Left lung (tissue), 10 donors: ENCODE measurements around the gene PLCL1. TPM values are rescaled to one million over a fixed set of nuclear protein-coding genes. Genes with fewer than 3 reads are reported as not detected.

Experiments used
- ATAC-seq: fragments of 200-7000 bp; cut with Tn5 transposase; one replicate; pipeline ENCODE4 v1.9.1; 2020; ENCODE audit warnings: moderate library complexity
- DNase-seq, 4 donors: peaks; one replicate each; pipeline ENCODE4 v3.0.0-alpha.2; 2013 to 2020
- H3K27ac ChIP-seq, 2 donors: fragments of 200-600 bp; sonication (generic) in 1 of 2; one replicate each; pipeline versions ENCODE4 v1.5.0 to v1.8.0; 2020 to 2021
- H3K27me3 ChIP-seq, 2 donors: fragments of 200-600 bp; sonication (generic) in 1 of 2; one replicate each; pipeline versions ENCODE4 v1.5.0 to v1.8.0; 2020 to 2021
- H3K36me3 ChIP-seq, 2 donors: fragments of 200-600 bp; sonication (generic) in 1 of 2; one replicate each; pipeline versions ENCODE4 v1.5.0 to v1.8.0; 2020 to 2021
- H3K4me1 ChIP-seq, 2 donors: fragments of 200-600 bp; one replicate each; pipeline ENCODE4 v1.8.0; 2021
- H3K4me3 ChIP-seq, 2 donors: fragments of 200-600 bp; sonication (generic) in 1 of 2; one replicate each; pipeline versions ENCODE4 v1.5.0 to v1.8.0; 2020 to 2021; ENCODE audit warnings: mild to moderate bottlenecking in 1 of 2
- H3K9me3 ChIP-seq, 2 donors: fragments of 200-600 bp; sonication (generic) in 1 of 2; one replicate each; pipeline versions ENCODE4 v1.5.0 to v1.8.0; 2020 to 2021
- intact Hi-C, 2 donors: fragments of 100-400 bp; cut with DNase I; formaldehyde crosslinking; loops; one replicate each; pipeline versions ENCODE4 v1.11.2 to v1.14.2; 2022
- polyA plus RNA-seq, 6 donors: library from polyadenylated mRNA; unstranded; fragments of 120-200 nt; gene quantifications; one replicate each; pipeline ENCODE4 v1.2.1, GENCODE V29; 2013; ENCODE audit not compliant: insufficient read length in 6 of 6
- total RNA-seq, 2 donors: library from RNA; stranded (reverse); fragmentation: NEBNext Ultra II Directional; extraction: Animal tissue kit (Norgen Biotek cat#: 25700); gene quantifications; one replicate each; pipeline ENCODE4 v1.2.1, GENCODE V29; 2021
- TF ChIP-seq, protein P1 (sequence below), 2 donors: fragments of 200-600 bp; sonication (generic) in 1 of 2; IDR thresholded peaks; one replicate each; pipeline versions ENCODE4 v1.5.0 to v1.8.0; 2021; ENCODE audit warnings: antibody characterized with exemption in 2 of 2
- donor health status: DM: no; HTN: yes; CAD: no.
- donor health status: DM: no; HTN: no; CAD: no.

PLCL1 gene
- total and polyA plus RNA-seq, 8 donors = 3.4 to 15.3 (median 10.3) TPM

DNA sequence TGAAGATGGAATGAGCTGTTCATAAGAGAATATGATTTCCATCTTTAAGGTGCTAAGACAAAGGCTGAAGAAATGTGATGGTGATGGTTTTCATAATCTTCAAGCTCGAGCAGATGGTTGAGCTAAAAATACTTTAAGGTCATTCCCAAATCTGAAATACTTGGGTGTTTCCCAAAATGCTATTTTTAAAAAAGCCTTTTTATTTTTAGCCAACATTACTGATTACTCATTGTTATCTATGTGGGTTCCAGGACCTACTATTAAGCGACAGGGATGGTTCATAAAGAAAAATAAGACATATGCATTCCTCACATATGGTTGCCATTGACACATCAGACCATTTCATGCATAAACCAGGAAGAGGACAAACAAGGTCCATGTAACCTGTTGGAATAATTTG, 298.5 kb downstream of the PLCL1 start:
- no peak for DNase-seq
- Histone ChIP-seq H3K27ac (no peak overlapping the region), H3K4me1 (peaks cover 0 to 6% of the 10 kb centered on the region in 2 donors), H3K27me3 (no peaks in the 10 kb centered on the region), H3K9me3 (no peaks in the 10 kb centered on the region), H3K4me3 (no peak overlapping the region), H3K36me3 (no peaks in the 10 kb centered on the region)
- ATAC-seq = no peak
- TF ChIP-seq, protein P1, sequence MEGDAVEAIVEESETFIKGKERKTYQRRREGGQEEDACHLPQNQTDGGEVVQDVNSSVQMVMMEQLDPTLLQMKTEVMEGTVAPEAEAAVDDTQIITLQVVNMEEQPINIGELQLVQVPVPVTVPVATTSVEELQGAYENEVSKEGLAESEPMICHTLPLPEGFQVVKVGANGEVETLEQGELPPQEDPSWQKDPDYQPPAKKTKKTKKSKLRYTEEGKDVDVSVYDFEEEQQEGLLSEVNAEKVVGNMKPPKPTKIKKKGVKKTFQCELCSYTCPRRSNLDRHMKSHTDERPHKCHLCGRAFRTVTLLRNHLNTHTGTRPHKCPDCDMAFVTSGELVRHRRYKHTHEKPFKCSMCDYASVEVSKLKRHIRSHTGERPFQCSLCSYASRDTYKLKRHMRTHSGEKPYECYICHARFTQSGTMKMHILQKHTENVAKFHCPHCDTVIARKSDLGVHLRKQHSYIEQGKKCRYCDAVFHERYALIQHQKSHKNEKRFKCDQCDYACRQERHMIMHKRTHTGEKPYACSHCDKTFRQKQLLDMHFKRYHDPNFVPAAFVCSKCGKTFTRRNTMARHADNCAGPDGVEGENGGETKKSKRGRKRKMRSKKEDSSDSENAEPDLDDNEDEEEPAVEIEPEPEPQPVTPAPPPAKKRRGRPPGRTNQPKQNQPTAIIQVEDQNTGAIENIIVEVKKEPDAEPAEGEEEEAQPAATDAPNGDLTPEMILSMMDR (IDR thresholded peaks at IDR 0.05) = no peak
- intact Hi-C loops = no loop called here

DNA sequence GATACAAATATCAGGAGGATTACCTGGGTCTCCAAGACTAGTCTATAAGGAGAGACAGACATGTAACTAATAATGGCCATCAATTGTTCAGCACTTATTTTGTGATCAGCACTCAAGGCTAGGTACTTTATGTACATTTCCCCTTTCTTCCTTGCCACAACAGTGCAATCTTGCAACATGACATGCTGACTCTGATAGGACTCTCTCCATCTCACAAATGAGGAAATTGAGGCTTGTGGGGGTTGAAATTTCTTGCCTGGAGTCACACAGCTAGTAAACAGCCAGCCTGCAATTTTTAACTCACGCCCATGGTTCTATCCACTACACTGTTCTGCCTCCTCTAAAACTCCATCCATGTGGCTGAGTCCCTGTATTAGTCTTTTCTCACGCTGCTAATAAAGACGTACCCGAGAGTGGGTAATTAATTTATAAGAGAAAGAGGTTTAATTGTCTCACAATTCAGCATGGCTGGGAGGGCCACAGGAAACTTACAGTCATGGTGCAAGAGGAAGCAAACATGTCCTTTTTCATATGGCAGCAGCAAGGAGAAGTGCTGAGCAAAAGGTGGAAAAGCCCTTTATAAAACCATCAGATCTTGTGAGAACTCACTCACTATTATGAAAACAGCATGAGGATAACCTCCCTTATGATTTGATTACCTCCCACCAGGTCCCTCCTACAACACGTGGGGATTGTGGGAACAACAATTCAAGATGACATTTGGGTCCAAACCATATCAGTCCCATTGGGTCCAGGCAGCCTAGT, 302.4 kb downstream of the PLCL1 start:
- H3K36me3 ChIP-seq = no peaks in the 10 kb centered on the region
- intact Hi-C loops = no loop called here
- peak overlapping the region in 1 of 2 donors; percentile 91 for H3K27ac ChIP-seq
- DNase-seq (no peak), ATAC-seq (peak; percentile 71)
- no peaks in the 10 kb centered on the region for H3K27me3 ChIP-seq
- TF ChIP-seq, protein P1 (IDR thresholded peaks at IDR 0.05) = no peak
- H3K4me1 ChIP-seq = peaks cover 0 to 6% of the 10 kb centered on the region in 2 donors
- no peaks in the 10 kb centered on the region for H3K9me3 ChIP-seq
- H3K4me3 ChIP-seq = no peak overlapping the region

DNA sequence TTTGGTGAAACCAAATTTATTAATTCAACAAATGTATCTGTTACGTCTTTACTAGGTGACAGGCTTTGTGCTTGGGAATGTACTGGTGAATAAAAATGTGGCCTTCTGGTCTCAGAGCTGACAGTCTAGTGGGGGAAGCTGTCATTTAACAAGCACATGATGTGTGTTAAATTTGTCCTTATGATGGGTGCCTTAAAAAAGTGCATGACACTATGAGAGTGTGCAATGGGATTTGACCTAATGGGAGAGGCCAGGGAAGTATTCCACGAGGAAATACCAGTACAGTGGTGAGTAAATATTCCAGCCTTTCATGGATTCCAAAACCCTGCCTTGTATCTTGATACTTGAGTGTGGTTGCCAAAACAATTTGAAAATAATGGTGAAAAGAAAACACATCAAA, 308.9 kb downstream of the PLCL1 start:
- H3K27ac ChIP-seq = no peak overlapping the region
- no peak for ATAC-seq
- TF ChIP-seq, protein P1 (IDR thresholded peaks at IDR 0.05) = no peak
- no peak overlapping the region for H3K4me3 ChIP-seq
- H3K9me3 ChIP-seq = no peaks in the 10 kb centered on the region
- H3K27me3 ChIP-seq = no peaks in the 10 kb centered on the region
- no peaks in the 10 kb centered on the region for H3K36me3 ChIP-seq
- no peaks in the 10 kb centered on the region for H3K4me1 ChIP-seq
- intact Hi-C loops = no loop called here
- DNase-seq = no peak

DNA sequence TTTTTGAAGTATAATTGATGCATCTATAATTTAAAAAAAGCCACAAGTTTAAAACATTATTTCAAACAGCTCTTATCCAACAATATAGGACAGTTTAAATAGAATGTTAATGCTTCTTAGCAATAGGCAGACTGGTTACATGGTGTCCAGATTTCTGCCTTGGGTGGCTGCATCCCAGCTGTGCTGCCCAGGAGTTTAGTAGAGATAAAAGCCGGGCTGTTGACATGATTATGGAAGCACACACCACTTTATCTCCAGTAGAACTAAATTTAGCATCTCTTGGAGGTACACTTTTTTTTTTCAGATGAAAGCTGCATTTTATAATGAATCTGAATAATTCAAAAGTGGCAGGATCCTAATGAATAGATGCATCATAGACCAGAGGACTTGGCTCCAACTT, 309.7 kb downstream of the PLCL1 start:
- Histone ChIP-seq H3K27me3 (no peaks in the 10 kb centered on the region), H3K27ac (no peak overlapping the region), H3K9me3 (no peaks in the 10 kb centered on the region), H3K4me1 (no peaks in the 10 kb centered on the region), H3K36me3 (no peaks in the 10 kb centered on the region), H3K4me3 (no peak overlapping the region)
- intact Hi-C loops = no loop called here
- no peak for ATAC-seq
- no peak for DNase-seq
- TF ChIP-seq, protein P1 (IDR thresholded peaks at IDR 0.05) = no peak

DNA sequence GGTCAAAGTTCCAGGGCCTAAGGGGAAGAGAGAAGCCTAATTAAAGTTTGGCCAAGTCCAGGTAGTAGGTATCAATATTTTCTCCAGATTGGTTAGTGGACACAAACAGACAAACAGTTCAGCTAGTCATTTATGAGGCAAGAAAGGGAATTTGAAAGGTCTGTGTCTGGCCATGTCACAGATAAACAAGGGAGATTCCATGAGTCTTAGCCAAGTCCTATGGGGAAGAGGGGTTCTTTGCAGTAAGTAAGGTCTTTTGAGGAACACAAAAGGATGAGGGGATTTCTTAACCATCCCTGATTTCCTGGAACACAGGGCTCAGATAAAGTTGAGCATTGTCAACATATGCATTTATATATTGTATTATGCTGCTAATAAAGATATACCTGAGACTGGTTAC, 310.8 kb downstream of the PLCL1 start:
- no peaks in the 10 kb centered on the region for H3K9me3 ChIP-seq
- intact Hi-C loops = no loop called here
- no peaks in the 10 kb centered on the region for H3K4me1 ChIP-seq
- no peak overlapping the region for H3K27ac ChIP-seq
- no peak overlapping the region for H3K4me3 ChIP-seq
- DNase-seq (no peak), ATAC-seq (no peak)
- H3K36me3 ChIP-seq = no peaks in the 10 kb centered on the region
- TF ChIP-seq, protein P1 (IDR thresholded peaks at IDR 0.05) = no peak
- no peaks in the 10 kb centered on the region for H3K27me3 ChIP-seq
